SKM-1 treated with dmso at 0.1 percent for 144 hours (cell line): ENCODE measurements around the gene BABAM2.

Source experiments
- DNase-seq: peaks from one replicate; lab custom pipeline; 2025; ENCODE audit not compliant: unreplicated experiment; lab: John Stamatoyannopoulos, UW

BABAM2 gene

GRCh38 chr2:27907547-27907946 is 17.0 kb downstream of the BABAM2 start:
- no peak for DNase-seq

- DNase-seq, result no peak
These were observed 19.4 kb downstream of the BABAM2 start for GRCh38 chr2:27909901-27910300.

GRCh38 chr2:27911458-27912210 is 21.1 kb downstream of the BABAM2 start:
- no peak for DNase-seq

- DNase-seq, result no peak
These were observed 22.0 kb downstream of the BABAM2 start for GRCh38 chr2:27912512-27912911.

GRCh38 chr2:27914041-27914804 is 23.7 kb downstream of the BABAM2 start:
- DNase-seq, result no peak

- DNase-seq, result no peak
These were observed 24.3 kb downstream of the BABAM2 start for GRCh38 chr2:27914805-27915175.

GRCh38 chr2:27915191-27915590 is 24.7 kb downstream of the BABAM2 start:
- DNase-seq, result no peak

GRCh38 chr2:27915874-27916273 is 25.3 kb downstream of the BABAM2 start:
- DNase-seq, result no peak

- DNase-seq, result no peak
These were observed 25.9 kb downstream of the BABAM2 start for GRCh38 chr2:27916293-27916995.

- no peak for DNase-seq
These were observed 29.8 kb downstream of the BABAM2 start for GRCh38 chr2:27920148-27920885.

GRCh38 chr2:27921424-27921823 is 30.9 kb downstream of the BABAM2 start:
- no peak for DNase-seq

GRCh38 chr2:27921880-27922547 is 31.5 kb downstream of the BABAM2 start:
- no peak for DNase-seq

GRCh38 chr2:27922842-27923241 is 32.3 kb downstream of the BABAM2 start:
- DNase-seq, result no peak

GRCh38 chr2:27925766-27926472 is 35.4 kb downstream of the BABAM2 start:
- DNase-seq, result no peak

- DNase-seq, result no peak
These were observed 39.5 kb downstream of the BABAM2 start for GRCh38 chr2:27929916-27930486.

GRCh38 chr2:27931361-27931950 is 40.9 kb downstream of the BABAM2 start:
- DNase-seq, result no peak

GRCh38 chr2:27932396-27932795 is 41.9 kb downstream of the BABAM2 start:
- DNase-seq, result no peak

- no peak for DNase-seq
These were observed 44.5 kb downstream of the BABAM2 start for GRCh38 chr2:27935026-27935425.

GRCh38 chr2:27940090-27940671 is 49.7 kb downstream of the BABAM2 start:
- no peak for DNase-seq
